ENCODE measurements around the gene HGS. TPM values are rescaled to one million over a fixed set of nuclear protein-coding genes. Genes with fewer than 3 reads are reported as not detected.

The HGS gene
- total RNA-seq, 1 donor from 2014 or later = 72.9 TPM

DNA sequence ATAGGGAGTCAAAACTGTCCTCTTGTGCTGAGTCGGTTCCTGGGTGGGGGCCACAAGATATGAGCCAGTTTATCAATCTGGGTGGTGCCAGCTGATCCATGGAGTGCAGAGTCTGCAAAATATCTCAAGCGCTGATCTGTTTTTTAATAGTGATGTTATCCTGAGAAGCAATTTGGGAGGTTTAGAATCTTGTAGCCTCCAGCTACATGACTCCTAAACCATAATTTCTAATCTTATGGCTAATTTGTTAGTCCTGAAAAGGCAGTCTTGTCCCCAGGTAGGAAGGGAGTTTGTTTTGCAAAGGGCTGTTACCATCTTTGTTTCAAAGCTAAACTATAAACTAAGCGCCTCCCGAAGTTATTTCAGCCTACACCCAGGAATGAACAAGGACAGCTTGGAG, 45.1 kb upstream of the HGS start:
- no peak for DNase-seq (ENCODE audit: extremely low spot score in 2 of 2)
- no peaks in the 10 kb centered on the region for H3K9me3 ChIP-seq
- TF ChIP-seq POLR2A (IDR thresholded peaks at IDR 0.05) (no peak), POLR2AphosphoS5 (IDR thresholded peaks at IDR 0.05; ENCODE audit: insufficient read depth in 1 of 2, low read depth in 1 of 2) (no peak), CTCF (IDR thresholded peaks at IDR 0.05) (no peak)
- intact Hi-C loops (cut with DNase I) = no loop called here
- H3K27me3 ChIP-seq = no peaks in the 10 kb centered on the region
- H3K27ac ChIP-seq = no peak overlapping the region
- H3K4me1 ChIP-seq = peaks cover 26% of the 10 kb centered on the region
- H3K4me3 ChIP-seq = no peak overlapping the region
- H3K36me3 ChIP-seq = no peaks in the 10 kb centered on the region

DNA sequence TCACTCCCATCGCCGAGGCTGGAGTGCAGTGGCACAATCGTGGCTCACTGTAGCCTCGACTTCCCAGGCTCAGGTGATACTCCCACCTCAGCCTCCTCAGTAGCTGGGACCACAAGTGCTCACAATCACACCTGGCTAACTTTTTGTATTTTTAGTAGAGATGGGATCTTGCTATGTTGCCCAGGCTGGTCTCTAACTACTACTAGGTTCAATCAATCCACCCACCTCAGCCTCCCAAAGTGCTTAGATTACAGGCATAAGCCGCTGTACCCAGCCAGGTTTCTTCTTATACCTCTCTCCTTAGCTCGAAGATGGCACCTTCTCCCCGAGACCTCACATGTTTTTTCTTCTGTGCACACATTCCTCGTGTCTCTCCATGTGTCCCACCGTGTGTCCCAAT, 43.8 kb upstream of the HGS start:
- Histone ChIP-seq H3K4me1 (peaks cover 14% of the 10 kb centered on the region), H3K36me3 (no peaks in the 10 kb centered on the region), H3K9me3 (no peaks in the 10 kb centered on the region), H3K27me3 (no peaks in the 10 kb centered on the region), H3K27ac (no peak overlapping the region), H3K4me3 (no peak overlapping the region)
- intact Hi-C loops (cut with DNase I) = no loop called here
- TF ChIP-seq POLR2AphosphoS5 (IDR thresholded peaks at IDR 0.05; ENCODE audit: insufficient read depth in 1 of 2, low read depth in 1 of 2) (no peak), CTCF (IDR thresholded peaks at IDR 0.05) (no peak), POLR2A (IDR thresholded peaks at IDR 0.05) (no peak)
- no peak for DNase-seq (ENCODE audit: extremely low spot score in 2 of 2)

GRCh38 chr17:81641825-81642489, 41.9 kb upstream of the HGS start:
- no peaks in the 10 kb centered on the region for H3K27me3 ChIP-seq
- no peak for TF ChIP-seq POLR2A (IDR thresholded peaks at IDR 0.05)
- TF ChIP-seq CTCF (IDR thresholded peaks at IDR 0.05) = no peak
- no peak for TF ChIP-seq POLR2AphosphoS5 (IDR thresholded peaks at IDR 0.05; ENCODE audit: insufficient read depth in 1 of 2, low read depth in 1 of 2)
- H3K4me3 ChIP-seq = no peak overlapping the region
- intact Hi-C loops (cut with DNase I) = no loop called here
- no peaks in the 10 kb centered on the region for H3K4me1 ChIP-seq
- no peaks in the 10 kb centered on the region for H3K9me3 ChIP-seq
- H3K36me3 ChIP-seq = no peaks in the 10 kb centered on the region
- no peak overlapping the region for H3K27ac ChIP-seq
- DNase-seq (ENCODE audit: extremely low spot score in 2 of 2) = no peak

GRCh38 chr17:81644496-81644895, 39.3 kb upstream of the HGS start:
- no peak for TF ChIP-seq POLR2A (IDR thresholded peaks at IDR 0.05)
- no peak for TF ChIP-seq CTCF (IDR thresholded peaks at IDR 0.05)
- TF ChIP-seq POLR2AphosphoS5 (IDR thresholded peaks at IDR 0.05; ENCODE audit: insufficient read depth in 1 of 2, low read depth in 1 of 2) = no peak
- intact Hi-C loops (cut with DNase I) = no loop called here

More at GRCh38 chr17:81644496-81644895, 39.3 kb upstream of the HGS start:
- no peaks in the 10 kb centered on the region for H3K27me3 ChIP-seq
- DNase-seq (ENCODE audit: extremely low spot score in 2 of 2) = no peak
- no peak overlapping the region for H3K4me3 ChIP-seq
- no peaks in the 10 kb centered on the region for H3K4me1 ChIP-seq
- no peaks in the 10 kb centered on the region for H3K9me3 ChIP-seq
- no peak overlapping the region for H3K27ac ChIP-seq
- no peaks in the 10 kb centered on the region for H3K36me3 ChIP-seq

All from vagina (tissue), 2 donors.